C4-2B (cell line): ENCODE data around the gene CPLANE1.
"Not testable (repeated sequence)": the region's sequence is repeated elsewhere in the genome, so short reads cannot be mapped to it uniquely, and the experiment has no call there.

Experiments used
- H3K27ac ChIP-seq: fragments of 450-650 bp; 2 replicates; pipeline ENCODE4 v1.5.1; 2017
- CTCF ChIP-seq: fragments of 450-650 bp; conservative IDR thresholded peaks from 2 replicates; pipeline ENCODE4 v1.5.1; 2017; ENCODE audit warnings: mild to moderate bottlenecking
- ZFX ChIP-seq: fragments of 450-650 bp; IDR thresholded peaks from 2 replicates; pipeline ENCODE4 v1.6.1; 2017

The CPLANE1 gene

GRCh38 chr5:37103302-37103701 is 145.9 kb downstream of the CPLANE1 start:
- TF ChIP-seq ZFX (no peak), CTCF (no peak)
- H3K27ac ChIP-seq, result no peak overlapping the region

GRCh38 chr5:37099267-37099666 is 149.9 kb downstream of the CPLANE1 start:
- H3K27ac ChIP-seq, result not testable (repeated sequence)

GRCh38 chr5:37093795-37094194 is 155.4 kb downstream of the CPLANE1 start:
- not testable (repeated sequence) for H3K27ac ChIP-seq

GRCh38 chr5:37090781-37091180 is 158.4 kb downstream of the CPLANE1 start:
- peak overlapping the region; percentile 58; the same call in 1 of the 2 replicates for H3K27ac ChIP-seq
- TF ChIP-seq ZFX (no peak), CTCF (no peak)

GRCh38 chr5:37090123-37090726 is 159.0 kb downstream of the CPLANE1 start:
- TF ChIP-seq CTCF, result no peak
- no peak for TF ChIP-seq ZFX
- H3K27ac ChIP-seq, result peak overlapping the region; percentile 58; the same call in 1 of the 2 replicates

- H3K27ac ChIP-seq, result no peak overlapping the region
- TF ChIP-seq ZFX (no peak), CTCF (no peak)
These were observed 161.2 kb downstream of the CPLANE1 start for GRCh38 chr5:37088009-37088408.

- H3K27ac ChIP-seq, result no peak overlapping the region
- no peak for TF ChIP-seq CTCF
- no peak for TF ChIP-seq ZFX
These were observed 162.6 kb downstream of the CPLANE1 start for GRCh38 chr5:37086466-37087173.

GRCh38 chr5:37086026-37086425 is 163.2 kb downstream of the CPLANE1 start:
- not testable (repeated sequence) for H3K27ac ChIP-seq

- not testable (repeated sequence) for H3K27ac ChIP-seq
These were observed 166.2 kb downstream of the CPLANE1 start for GRCh38 chr5:37082977-37083376.

GRCh38 chr5:37080697-37081096 is 168.5 kb downstream of the CPLANE1 start:
- TF ChIP-seq ZFX (no peak), CTCF (no peak)
- H3K27ac ChIP-seq, result no peak overlapping the region
